Activated CD4-positive, alpha-beta T cell treated with anti-CD3 and anti-CD28 coated beads for 36 hours (primary cell): Measurements from ENCODE around the gene SMIM26. TPM values are rescaled to one million over a fixed set of nuclear protein-coding genes. Genes with fewer than 3 reads are reported as not detected.

ENCODE experiments used
- ATAC-seq: fragments of 200-7000 bp; cut with Tn5 transposase; one replicate; pipeline ENCODE4 v1.10.0; 2021; ENCODE audit warnings: mild to moderate bottlenecking, moderate library complexity
- CTCF ChIA-PET: fragments of 350-600 bp; sonication (Branson Sonifier 250); formaldehyde crosslinking; loops from one replicate; lab custom pipeline; 2021; ENCODE audit warnings: antibody characterized with exemption; lab: Charles Lee
- POLR2A ChIA-PET: fragments of 350-600 bp; sonication (Branson Sonifier 250); formaldehyde crosslinking; loops from one replicate; lab custom pipeline; 2021; ENCODE audit warnings: antibody characterized with exemption, inconsistent platforms; lab: Charles Lee
- DNase-seq: peaks from one replicate; pipeline ENCODE4 v3.0.0-alpha.2; 2020
- H3K27ac Mint-ChIP-seq: one replicate; pipeline ENCODE4 v1.8.0; 2021; ENCODE audit warnings: mixed read lengths
- H3K27me3 Mint-ChIP-seq: one replicate; pipeline ENCODE4 v1.8.0; 2021; ENCODE audit warnings: mixed read lengths
- H3K36me3 Mint-ChIP-seq: one replicate; pipeline ENCODE4 v1.8.0; 2021; ENCODE audit warnings: low read depth, mixed read lengths
- H3K4me1 Mint-ChIP-seq: one replicate; pipeline ENCODE4 v1.8.0; 2021; ENCODE audit warnings: mixed read lengths
- H3K4me3 Mint-ChIP-seq: one replicate; pipeline ENCODE4 v1.8.0; 2021; ENCODE audit warnings: mild to moderate bottlenecking, moderate library complexity, mixed read lengths
- H3K9me3 Mint-ChIP-seq: one replicate; pipeline ENCODE4 v1.8.0; 2021; ENCODE audit warnings: low read depth, mixed read lengths
- intact Hi-C, 2 experiments: fragments of 100-400 bp; cut with DNase I in 1 of 2; cut with micrococcal nuclease in 1 of 2; formaldehyde crosslinking; loops; one replicate each; pipeline versions ENCODE4 v1.14.2 to v1.15.1; 2022 to 2024; cut with DNase I, micrococcal nuclease
- total RNA-seq, 2 experiments: library from RNA; stranded (reverse); gene quantifications; one replicate each; pipeline ENCODE4 v1.2.3, GENCODE V29; 2021

SMIM26 gene
- total RNA-seq, 2 experiments from 2014 or later, result 64.4 to 66.2 TPM

DNA sequence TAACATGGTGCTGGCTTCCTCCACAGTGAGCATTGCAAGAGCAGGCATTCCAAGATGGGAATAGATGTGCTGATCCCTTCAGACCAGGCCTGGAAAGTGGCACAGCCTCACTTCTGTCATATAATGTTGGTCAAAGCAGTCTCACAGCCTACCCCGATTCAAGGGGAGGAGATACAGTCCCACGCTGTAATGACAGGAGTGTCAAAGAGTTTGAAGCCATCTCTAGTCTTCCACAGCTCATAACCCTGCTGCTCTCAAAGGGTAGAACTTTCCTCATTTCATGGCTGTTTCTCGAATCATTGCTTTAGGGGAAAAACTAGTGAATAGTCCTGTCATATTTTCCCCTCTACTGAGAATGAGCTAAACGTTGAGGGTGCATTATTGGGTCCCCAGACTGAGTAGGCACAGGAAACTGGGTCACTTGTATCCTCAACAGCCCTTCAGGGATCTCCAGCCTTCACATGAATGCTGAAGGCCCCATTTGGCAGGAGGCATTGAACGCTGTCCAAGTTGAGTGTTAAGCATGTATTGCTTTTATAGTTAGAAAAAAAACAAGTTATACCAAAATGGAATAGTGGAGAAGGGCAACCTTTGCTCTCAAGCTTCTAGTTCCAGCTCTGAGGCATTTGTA lies 47.9 kb downstream of the SMIM26 start:
- no peak for DNase-seq
- no peak for ATAC-seq
- Mint-ChIP-seq H3K9me3 (no peaks in the 10 kb centered on the region), H3K4me3 (no peak overlapping the region), H3K36me3 (peaks cover 9% of the 10 kb centered on the region), H3K27me3 (no peaks in the 10 kb centered on the region), H3K4me1 (peaks cover 10% of the 10 kb centered on the region), H3K27ac (peak overlapping the region; percentile 1)
- ChIA-PET CTCF (interaction anchor here (0.6 kb wide), 1 partner anchor 21 kb away, joined by 3 read pairs; no protein-coding TSS in a partner anchor), POLR2A (no interaction called here)
- intact Hi-C loops, result no loop called here

Other genes with a start within 250 kb of the SMIM26 start
- 1 to 10 TPM; 1.4 to 2.0 TPM for gene DZANK1, start 100.4 kb upstream of the SMIM26 start, total RNA-seq
- gene POLR3F, start 100.0 kb upstream of the SMIM26 start, total RNA-seq, result 10 to 100 TPM in 1 of 2 experiments, 1 to 10 TPM in 1; 9.8 to 11.8 TPM
- 10 to 100 TPM; 19.9 to 20.6 TPM for gene RBBP9, start 70.2 kb upstream of the SMIM26 start, total RNA-seq
- 100 to 1,000 TPM in 1 of 2 experiments, 10 to 100 TPM in 1; 95.3 to 119 TPM for gene SEC23B, start 59.5 kb upstream of the SMIM26 start, total RNA-seq
- 10 to 100 TPM; 40.7 to 54.6 TPM for gene DTD1, start 20.6 kb downstream of the SMIM26 start, total RNA-seq
- not detected for gene SCP2D1, start 246.4 kb downstream of the SMIM26 start, total RNA-seq